GM18499 (cell line): ENCODE results near the gene UNC119B.
A peak's percentile ranks its signal among the peaks of the same experiment; 100 is the strongest.
"Not testable (repeated sequence)": the region's sequence is repeated elsewhere in the genome, so short reads cannot be mapped to it uniquely, and the experiment has no call there.

Experiments
- ATAC-seq: cut with Tn5 transposase; IDR thresholded peaks from one replicate; pipeline ENCODE4 v1.9.1; 2021; ENCODE audit warnings: moderate number of reproducible peaks; ENCODE audit not compliant: insufficient read depth, unreplicated experiment

Gene UNC119B

GRCh38 chr12:120710031-120710804, at the start of gene UNC119B:
Gene UNC119B, plus strand, starts transcription at chr12:120710458. Its CDS starts 17 bp downstream, at chr12:120710475.
- ATAC-seq: no peak

DNA sequence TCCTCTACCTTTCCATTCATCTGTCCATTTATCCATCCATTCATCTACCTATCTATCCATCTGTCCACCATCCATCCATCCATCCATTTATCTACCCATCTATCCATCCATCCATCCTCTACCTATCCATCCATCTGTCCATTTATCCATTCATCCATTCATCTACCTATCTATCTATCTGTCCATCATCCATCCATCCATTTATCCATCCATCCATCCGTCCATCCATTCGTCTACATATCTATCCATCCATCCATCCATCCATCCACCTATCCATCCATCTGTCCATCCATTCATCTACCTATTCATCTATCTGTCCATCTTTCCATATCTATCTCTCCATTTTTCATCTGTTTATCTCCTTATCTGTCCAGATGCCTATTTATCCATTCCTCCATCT, 48.8 kb upstream of the UNC119B start:
- no peak for ATAC-seq

DNA sequence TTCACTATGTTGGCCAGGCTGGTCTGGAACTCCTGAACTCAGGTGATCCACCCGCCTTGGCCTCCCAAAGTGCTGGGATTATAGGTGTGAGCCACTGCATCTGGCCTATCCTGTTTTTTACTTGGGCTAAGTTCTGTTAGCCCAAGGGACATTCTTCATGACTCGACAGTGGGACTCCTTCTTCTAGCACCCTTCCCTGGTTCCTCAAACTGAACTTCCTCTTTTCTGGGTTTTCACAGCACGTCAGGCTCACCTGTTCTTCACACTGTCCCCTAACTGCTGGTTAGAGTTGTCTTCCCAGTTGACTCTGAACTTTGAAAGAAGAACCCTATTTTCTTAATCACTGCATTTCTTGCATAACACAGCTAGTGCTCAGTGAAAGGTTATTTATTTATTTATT, 47.4 kb upstream of the UNC119B start:
- ATAC-seq: no peak

- ATAC-seq: no peak
These were observed 46.5 kb upstream of the UNC119B start for GRCh38 chr12:120663741-120664140.

DNA sequence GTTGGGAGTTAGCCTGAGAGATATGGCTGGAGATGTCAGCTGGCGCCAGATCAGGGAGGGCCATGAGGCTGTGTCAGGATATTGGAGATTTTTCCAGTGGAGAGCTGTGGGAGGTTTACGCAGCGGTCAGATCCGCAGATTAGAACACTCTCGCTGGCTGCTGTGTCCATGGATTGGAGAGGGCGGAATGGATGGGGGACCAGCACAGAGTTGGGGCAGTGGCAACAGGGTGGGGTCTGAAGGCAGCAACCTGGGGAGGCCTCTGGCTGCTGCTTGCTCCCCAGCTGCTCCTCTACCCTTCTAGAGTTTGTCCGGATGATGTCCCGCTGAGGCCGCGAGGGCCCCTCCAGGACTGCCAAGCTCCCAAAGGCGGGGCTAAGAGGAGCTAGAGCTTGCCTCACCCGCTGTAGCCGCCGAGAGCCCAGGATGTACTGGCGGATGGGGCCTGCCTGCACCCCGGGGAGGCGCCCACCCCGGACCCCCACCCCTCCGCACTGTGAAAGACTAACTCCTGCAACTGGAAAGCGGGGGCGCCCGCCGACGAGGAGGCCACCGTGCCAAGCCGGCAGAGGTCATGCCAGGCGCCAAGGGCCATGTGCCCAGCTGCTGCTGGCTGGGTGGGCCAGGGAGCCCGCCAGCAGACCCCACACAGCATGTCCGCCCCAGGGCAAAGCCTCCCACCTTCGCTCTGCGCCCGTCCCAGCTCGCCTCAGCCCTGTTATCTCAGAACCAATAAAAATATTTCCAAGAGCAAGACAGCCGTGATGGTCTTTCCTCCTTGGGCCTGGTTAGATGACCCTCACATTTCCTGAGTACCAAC, 43.5 kb upstream of the UNC119B start:
- no peak for ATAC-seq

GRCh38 chr12:120668091-120668867, 42.0 kb upstream of the UNC119B start:
- ATAC-seq: no peak

DNA sequence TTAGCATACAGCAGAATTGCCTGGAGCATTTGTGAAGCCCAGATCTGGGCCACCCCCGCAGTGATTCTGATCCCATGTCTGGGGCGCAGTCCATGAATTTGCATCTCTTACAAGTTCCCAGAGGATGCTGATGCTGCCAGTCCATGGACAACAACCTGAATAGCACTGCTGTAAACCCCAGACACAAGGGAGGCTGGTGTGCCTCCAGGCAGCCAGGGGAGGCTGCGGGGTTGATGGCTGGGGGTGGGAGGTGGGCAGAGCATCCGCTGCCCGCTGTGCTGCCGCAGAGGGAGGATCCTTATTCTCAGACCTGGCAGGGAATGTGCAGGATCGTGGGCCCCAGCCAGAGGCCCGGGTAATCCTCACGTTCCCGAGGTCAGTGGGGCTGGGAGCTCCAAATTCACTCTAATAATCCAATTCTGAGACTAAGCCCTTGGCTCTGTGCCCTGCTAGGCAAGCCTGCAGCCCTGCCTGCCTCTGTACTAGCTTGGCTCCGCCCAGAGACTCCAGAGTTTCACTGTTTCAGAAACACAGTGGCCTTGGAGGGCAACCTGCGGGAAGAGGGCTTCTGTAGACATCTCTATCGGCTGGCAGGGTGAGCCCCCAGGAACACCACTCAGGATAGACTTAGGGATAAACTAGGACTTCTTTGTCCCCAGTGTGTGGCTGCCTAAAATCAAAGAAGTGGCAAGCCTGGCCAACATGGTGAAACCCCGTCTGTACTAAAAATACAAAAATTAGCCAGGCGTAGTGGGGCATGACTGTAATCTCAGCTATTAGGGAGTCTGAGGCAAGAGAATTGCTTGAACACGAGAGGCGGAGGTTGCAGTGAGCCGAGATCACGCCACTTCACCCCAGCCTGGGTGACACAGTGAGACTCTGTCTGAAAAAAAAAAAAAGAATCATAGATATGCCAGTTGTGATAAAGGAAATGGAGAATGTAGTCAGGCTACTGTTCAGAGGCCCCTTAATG, 41.1 kb upstream of the UNC119B start:
- peak; percentile 53 for ATAC-seq

GRCh38 chr12:120670237-120670636, 40.0 kb upstream of the UNC119B start:
- ATAC-seq: not testable (repeated sequence)

DNA sequence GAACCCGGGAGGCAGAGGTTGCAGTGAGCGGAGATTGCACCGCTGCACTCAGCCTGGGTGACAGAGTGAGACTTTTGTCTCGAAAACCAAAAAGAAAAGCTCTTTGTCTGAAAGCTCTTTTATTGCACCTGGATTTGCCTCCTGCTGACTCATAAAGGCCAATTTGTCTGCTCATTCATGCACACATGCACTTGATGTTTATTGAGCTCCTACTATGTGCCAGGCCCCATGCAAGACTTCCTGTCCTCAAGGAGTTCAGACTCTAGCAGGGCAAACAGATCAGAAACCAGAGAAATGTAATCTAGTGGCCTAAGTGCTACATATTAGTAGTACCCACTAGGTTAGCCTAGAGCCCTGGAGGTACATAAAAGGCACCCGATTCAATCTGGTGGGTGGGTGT, 39.6 kb upstream of the UNC119B start:
- no peak for ATAC-seq

DNA sequence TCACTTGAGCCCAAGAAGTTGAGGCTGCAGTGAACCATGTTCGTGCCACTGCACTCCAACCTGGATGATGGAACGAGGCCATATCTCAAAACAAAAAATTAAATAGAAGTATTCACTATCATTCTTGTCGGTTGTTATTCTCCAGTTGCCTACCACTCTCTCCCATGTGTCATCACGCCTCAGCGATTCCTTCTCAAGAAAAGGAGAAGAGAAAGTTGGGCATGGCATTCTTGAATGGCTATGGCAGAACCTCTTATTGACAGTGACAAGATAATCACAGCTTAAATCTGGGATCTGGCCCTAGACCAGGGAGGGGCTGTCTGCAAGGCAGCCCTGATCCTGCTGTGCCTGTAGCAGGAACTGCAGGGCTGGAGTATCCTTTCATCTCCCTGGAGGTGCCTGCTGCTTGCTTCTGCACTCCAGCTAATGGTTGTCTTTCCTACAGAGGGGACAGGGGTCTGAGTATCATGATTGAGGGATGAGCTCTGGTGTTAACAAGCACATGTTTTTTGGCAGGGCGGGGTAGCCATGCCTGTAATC, 36.1 kb upstream of the UNC119B start:
- ATAC-seq: no peak

- ATAC-seq: no peak
These were observed 32.3 kb upstream of the UNC119B start for GRCh38 chr12:120677765-120678473.

- no peak for ATAC-seq
These were observed 31.7 kb upstream of the UNC119B start for GRCh38 chr12:120678572-120678971.

GRCh38 chr12:120680165-120680738, 30.0 kb upstream of the UNC119B start:
- ATAC-seq: no peak

DNA sequence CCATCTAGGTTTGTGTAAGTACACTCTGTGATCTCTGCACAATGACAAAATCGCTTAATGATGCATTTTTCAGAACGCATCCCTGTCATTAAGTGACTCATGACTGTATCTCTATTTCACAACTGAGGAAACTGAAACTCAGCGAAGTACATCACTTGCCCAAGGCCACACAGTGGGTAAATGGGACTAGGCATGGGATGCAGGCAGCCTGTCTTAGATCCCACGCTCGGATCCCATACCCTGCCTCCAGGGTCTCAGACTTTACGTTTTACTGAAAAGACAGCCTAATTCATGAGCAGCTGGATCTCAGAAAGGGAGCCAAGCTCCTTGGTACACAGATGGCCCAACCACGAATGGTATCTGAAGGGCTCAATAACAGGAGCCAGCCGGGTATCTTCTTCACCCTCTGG, 25.7 kb upstream of the UNC119B start:
- no peak for ATAC-seq

GRCh38 chr12:120685522-120685921, 24.7 kb upstream of the UNC119B start:
- no peak for ATAC-seq

GRCh38 chr12:120686151-120686689, 24.0 kb upstream of the UNC119B start:
- ATAC-seq: peak; percentile 56

DNA sequence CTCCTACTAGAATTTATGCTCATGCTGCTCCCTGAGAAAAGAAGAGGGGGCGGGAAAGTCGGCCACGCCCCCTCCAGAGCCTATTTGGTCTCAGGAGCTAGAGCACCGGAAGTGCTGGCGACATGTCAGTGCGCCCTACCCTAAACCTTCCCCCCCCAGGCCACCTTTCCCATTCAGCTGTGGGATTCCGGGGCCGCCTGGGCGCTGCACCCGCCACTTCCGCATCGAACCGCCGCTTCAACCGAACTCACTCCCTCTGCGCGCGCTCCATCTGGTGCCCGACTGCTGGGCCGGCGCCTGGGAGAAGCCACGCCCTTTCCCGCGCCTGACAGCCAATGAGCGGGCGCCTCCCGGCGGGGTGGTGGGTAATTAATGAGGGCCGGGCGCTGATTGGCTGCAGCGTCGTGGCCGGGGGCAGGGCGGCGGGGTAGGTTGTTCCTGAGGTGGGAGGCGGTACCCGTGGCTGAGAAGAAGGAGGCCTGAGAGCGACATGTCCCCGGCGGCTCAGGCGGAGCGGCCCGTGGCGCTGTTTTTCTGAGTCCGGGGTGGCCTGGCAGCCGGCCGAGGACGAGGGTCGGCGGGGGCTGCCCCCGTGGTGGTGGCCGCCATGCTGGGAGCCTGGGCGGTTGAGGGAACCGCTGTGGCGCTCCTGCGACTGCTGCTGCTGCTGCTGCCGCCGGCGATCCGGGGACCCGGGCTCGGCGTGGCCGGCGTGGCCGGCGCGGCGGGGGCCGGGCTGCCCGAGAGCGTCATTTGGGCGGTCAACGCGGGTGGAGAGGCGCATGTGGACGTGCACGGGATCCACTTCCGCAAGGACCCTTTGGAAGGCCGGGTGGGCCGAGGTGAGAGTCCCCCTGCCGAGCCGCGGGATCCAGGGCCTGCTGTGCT, 23.3 kb upstream of the UNC119B start, which contains the start of gene MLEC:
TSS of gene MLEC (plus strand) at position 460 of the 888 bp plus-strand sequence. CDS start at position 608, 148 bp downstream.
- peak; percentile 35 for ATAC-seq
